HG02763 (cell line): ENCODE measurements around the gene TUBB2B.
"Not testable (repeated sequence)": the region's sequence is repeated elsewhere in the genome, so short reads cannot be mapped to it uniquely, and the experiment has no call there.

Experiments
- ATAC-seq: cut with Tn5 transposase; IDR thresholded peaks from one replicate; pipeline ENCODE4 v1.9.1; 2021; ENCODE audit warnings: mild to moderate bottlenecking, moderate library complexity; ENCODE audit not compliant: unreplicated experiment

TUBB2B gene

DNA sequence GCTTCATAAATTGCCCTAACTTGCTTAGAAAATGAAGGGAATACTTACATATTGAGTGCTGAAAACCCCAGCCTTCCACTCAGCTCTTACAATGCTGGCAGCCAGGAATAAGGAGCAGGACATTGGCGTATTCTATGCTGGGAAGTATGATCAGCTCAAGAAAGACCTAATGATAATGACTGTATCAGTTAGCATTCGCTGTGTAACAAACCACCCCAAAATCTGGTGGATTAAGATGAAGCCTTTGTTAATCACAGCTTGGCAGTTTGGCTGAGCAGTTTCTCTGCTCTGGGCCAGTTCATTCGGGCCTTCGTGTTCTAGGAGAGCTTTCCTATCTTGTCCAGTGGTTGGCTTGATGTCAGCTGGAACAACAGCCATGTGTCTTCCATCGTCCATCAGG is 36.7 kb downstream of the TUBB2B start:
- ATAC-seq: no peak

DNA sequence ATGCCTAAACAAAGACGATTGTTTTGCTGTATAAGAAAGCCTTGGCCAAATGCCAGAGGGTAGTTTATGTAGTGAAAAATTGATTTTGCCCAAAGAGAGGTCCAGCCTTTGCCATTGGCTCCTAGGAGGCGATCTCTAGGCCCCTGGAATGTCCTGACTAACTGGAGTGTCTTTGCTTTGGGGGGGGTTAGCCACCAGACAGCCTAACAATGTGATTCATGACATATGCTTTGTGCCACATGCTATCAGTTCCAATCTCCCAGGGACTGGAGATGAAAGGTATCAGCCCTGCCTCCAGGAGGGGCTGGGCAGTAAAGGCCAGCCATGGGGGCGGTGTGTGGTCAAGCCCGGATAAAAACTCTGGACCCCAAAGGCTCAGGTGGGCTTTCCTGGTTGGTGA is 37.4 kb downstream of the TUBB2B start:
- ATAC-seq: no peak

DNA sequence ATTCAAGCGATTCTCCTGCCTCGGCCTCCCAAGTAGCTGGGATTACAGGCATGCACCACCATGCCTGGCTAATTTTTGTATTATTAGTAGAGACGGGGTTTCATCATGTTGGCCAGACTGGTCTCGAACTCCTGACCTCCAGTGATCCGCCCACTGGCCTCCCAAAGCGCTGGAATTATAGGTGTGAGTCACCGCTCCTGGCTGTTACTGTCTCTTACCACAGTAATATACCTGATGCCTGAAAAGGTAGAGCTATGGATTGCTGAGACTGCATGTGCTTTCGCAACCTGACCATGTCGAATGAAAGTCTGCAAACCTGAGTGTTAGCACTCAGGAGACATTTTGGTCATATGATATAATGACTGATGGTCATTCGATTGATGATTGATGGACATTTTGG is 38.3 kb downstream of the TUBB2B start:
- not testable (repeated sequence) for ATAC-seq

DNA sequence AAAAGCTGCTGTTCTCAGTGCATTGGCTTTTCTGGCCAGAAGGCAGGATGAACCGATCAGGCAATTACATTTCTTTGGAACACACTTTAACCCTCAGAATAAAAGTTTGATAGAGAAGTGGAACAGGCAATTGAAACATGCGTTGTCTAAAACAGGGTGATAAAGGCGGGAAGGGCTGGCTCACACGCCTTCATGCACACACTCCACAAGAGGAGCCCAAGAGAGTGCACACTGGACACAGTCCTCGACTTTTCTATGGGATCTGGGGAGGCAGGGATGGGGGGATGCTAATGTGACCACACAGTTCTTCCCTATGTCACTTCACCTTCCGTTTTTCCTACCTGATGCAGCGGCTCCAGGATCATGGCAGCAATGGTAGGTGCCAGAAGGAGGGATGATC is 39.2 kb downstream of the TUBB2B start:
- no peak for ATAC-seq

DNA sequence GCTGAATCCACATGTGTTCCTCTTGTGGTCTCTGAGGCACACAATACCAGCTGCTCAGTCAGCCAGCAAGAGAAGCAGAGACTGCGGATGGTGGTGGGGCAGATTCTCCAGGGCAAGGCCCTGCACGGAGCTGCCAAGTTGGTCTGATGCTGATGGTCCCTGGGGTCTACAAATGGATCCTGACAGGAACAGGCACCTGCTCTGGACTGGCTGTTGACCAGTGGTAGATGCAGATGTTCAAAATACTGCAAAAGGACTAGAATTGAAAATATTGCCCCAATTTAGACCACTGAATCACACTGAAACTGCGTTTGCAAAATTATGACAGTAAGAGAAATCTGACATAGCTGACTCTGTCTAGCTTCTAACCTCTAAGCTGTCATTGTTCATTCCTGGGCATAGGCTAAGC is 40.5 kb downstream of the TUBB2B start:
- no peak for ATAC-seq

DNA sequence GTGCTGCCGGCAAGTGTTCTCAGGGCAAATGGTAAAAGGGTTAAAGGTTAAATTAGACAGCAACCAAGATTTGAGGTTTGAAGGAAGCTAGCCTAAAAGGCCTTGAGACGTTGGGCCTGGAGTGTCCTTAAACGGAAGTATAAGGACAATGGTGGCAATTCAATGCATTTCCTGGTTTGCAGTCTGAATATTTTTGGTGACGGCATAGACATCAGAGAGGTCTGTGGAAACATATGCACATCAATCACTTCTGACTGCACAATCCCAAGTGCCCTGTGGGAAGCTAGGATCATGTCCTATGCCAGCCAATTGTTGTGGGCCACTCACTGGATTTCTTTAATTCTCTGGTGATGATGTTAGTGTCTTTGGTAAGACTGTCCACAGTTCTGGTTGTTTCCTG is 44.4 kb downstream of the TUBB2B start:
- no peak for ATAC-seq

DNA sequence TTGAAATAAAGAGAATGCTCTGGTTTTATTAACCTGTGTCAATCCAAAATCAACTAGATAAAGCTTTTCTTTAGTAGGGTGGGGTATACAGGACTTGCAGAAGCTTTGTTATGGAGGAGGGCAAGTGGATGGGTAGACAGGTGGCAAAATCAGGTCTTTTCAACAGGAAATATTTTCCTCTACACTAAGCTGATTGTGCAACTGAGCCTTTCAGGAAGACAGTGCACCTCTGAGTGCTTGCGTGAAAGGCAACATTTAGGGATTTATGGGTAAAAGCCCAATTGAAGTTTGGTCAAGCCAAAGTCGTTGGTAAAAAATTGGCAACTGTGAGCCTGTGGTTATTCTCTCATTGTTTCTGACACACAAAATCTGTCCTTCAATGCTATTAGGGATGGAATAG is 46.3 kb downstream of the TUBB2B start:
- ATAC-seq: no peak

DNA sequence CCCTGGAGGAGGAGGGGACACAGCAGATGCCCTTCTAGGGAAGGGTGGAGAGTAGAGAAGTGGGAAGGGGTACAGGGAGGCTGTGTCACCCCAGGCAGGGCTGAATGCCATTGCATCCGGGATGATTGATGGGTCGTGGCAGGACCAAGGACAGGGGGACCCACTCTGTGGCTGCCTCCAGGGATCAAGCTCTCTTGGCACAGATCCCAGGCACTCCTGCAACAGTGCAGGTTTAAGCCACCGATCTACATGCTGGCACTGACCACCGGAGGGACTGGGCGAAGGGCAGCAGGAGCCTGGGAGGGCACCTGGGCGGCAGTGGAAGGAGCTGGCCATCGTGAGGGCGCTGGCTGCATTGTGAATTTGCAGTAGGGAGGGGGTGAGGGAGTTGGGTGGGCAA is 47.5 kb downstream of the TUBB2B start:
- ATAC-seq: not testable (repeated sequence)

DNA sequence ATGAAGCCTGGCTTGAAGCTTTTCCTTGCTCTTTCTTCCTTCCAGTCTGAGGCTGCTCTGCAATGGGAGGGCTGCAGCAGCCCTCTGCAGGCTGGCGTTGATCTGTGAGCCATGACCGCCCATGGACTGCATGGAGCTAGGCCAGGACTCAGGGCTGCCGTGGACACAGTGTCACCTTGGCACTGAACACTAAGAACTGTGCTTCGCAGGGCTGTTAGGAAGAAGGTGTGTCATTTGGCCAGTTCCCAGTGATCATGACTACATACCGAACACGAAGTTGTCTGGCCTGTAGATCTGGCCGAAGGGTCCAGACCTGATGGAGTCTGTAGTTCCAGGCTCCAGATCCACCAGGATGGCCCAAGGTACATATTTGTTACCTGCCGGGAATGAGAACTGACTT is 48.8 kb downstream of the TUBB2B start:
- ATAC-seq: not testable (repeated sequence)

DNA sequence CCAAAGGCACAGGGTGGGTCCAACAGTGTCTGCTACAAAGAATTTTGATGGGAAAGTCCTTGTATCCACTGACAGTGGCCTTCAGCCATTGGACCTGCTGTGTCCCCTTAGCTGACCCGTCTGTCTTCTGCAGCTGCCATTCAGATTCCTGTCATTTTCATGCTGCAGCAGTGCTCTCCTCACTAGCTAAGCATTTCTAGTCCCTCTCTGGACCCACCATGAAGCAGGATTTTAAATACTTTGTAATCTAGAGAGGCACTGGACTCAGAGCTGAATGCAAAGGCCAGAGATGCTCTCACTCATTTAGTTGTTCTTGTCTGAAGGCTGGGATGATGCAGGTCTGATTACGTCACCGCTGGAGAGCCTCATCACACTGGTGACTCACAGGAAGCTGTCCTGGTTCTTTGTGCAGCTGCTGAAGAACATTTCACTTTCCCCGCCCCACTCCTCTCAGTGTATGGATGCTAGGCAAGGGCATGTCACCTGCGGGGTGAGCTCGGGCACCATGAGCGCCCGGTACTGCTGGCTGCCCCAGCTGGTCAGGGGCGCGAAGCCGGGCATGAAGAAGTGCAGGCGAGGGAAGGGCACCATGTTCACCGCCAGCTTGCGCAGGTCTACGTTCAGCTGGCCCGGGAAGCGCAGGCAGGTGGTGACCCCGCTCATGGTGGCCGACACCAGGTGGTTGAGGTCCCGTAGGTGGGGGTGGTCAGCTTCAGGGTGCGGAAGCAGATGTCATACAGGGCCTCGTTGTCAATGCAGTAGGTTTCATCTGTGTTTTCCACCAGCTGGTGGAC is 50.7 kb downstream of the TUBB2B start:
- ATAC-seq: no peak

DNA sequence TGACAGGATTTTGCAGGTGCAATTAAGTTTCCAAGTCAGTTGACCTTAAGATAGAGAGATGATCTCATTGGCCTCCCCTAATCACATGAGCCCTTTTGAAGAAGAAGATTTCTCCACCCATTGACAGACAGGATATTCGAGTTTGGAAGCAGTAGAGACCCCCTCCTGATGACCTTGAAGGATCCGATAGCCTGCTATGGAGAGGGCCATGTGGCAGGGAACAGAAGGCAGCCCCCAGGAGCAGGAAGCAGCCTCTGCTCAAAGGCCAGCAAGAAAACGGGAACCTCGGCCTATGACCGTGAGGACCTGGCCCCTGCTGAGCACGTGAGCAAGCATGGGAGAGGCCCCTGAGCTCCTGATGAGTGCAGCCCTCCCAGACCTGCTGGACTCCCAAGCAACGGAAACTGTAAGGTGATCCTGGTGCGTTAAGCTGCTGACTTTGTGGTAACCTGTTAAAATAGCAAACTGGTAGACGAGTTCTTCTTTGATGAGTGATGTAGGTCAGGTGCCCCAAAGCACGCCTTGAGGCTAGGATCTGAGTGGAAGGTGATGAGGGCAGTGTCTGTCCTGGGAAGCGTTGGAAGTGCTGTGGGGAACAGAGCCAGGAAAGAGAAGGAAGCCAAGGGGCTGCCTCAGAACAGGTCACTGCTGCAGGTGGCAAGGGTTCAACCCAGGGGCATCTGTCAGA is 51.6 kb downstream of the TUBB2B start:
- ATAC-seq: no peak
